Effector memory CD4-positive, alpha-beta T cell (primary cell): ENCODE measurements around the gene MGMT.

Source experiments
- DNase-seq, 3 donors: peaks; one replicate each; pipeline ENCODE4 v3.0.0-alpha.2; 2020
- H3K27ac ChIP-seq: 2 replicates; pipeline ENCODE4 v1.7.0; 2013; ENCODE audit warnings: mild to moderate bottlenecking, low read length, moderate library complexity; ENCODE audit not compliant: insufficient read depth, poor library complexity, severe bottlenecking
- H3K27me3 ChIP-seq: replicated peaks from 2 replicates; pipeline ENCODE4 v1.7.0; 2013; ENCODE audit warnings: mild to moderate bottlenecking, low read length; ENCODE audit not compliant: insufficient read depth, control insufficient read depth, poor library complexity, severe bottlenecking
- H3K36me3 ChIP-seq: 2 replicates; pipeline ENCODE4 v1.7.0; 2013; ENCODE audit warnings: mild to moderate bottlenecking, low read length, moderate library complexity; ENCODE audit not compliant: control insufficient read depth, insufficient read depth
- H3K4me1 ChIP-seq: 2 replicates; pipeline ENCODE4 v1.7.0; 2013; ENCODE audit warnings: low read length, mild to moderate bottlenecking; ENCODE audit not compliant: control insufficient read depth, insufficient read depth, poor library complexity, severe bottlenecking
- H3K4me3 ChIP-seq: 2 replicates; pipeline ENCODE4 v1.7.0; 2013; ENCODE audit warnings: low read length, low read depth, mild to moderate bottlenecking; ENCODE audit not compliant: insufficient read depth, poor library complexity, severe bottlenecking
- H3K9me3 ChIP-seq: 2 replicates; pipeline ENCODE4 v1.7.0; 2013; ENCODE audit warnings: mild to moderate bottlenecking, low read length, moderate library complexity; ENCODE audit not compliant: control insufficient read depth

The MGMT gene

GRCh38 chr10:129579228-129579627, 112.2 kb downstream of the MGMT start:
- no peak for DNase-seq
- H3K27me3 ChIP-seq: no peaks in the 10 kb centered on the region
- no peaks in the 10 kb centered on the region for H3K9me3 ChIP-seq
- H3K4me3 ChIP-seq: no peak overlapping the region
- no peaks in the 10 kb centered on the region for H3K4me1 ChIP-seq
- H3K36me3 ChIP-seq: no peaks in the 10 kb centered on the region
- no peak overlapping the region for H3K27ac ChIP-seq

GRCh38 chr10:129580010-129580409, 113.0 kb downstream of the MGMT start:
- H3K27me3 ChIP-seq: no peaks in the 10 kb centered on the region
- no peaks in the 10 kb centered on the region for H3K4me1 ChIP-seq
- H3K9me3 ChIP-seq: no peaks in the 10 kb centered on the region
- no peak for DNase-seq
- H3K4me3 ChIP-seq: no peak overlapping the region
- no peak overlapping the region for H3K27ac ChIP-seq
- no peaks in the 10 kb centered on the region for H3K36me3 ChIP-seq

- Histone ChIP-seq H3K27ac (no peak overlapping the region), H3K27me3 (no peaks in the 10 kb centered on the region), H3K36me3 (peaks cover 3% of the 10 kb centered on the region), H3K9me3 (peaks cover 6% of the 10 kb centered on the region), H3K4me1 (no peaks in the 10 kb centered on the region), H3K4me3 (no peak overlapping the region)
- no peak for DNase-seq
These were observed 113.9 kb downstream of the MGMT start for GRCh38 chr10:129580901-129581300.

GRCh38 chr10:129581827-129582411, 114.9 kb downstream of the MGMT start:
- Histone ChIP-seq H3K27ac (no peak overlapping the region), H3K4me1 (no peaks in the 10 kb centered on the region), H3K4me3 (no peak overlapping the region), H3K27me3 (no peaks in the 10 kb centered on the region), H3K36me3 (peaks cover 3% of the 10 kb centered on the region), H3K9me3 (peaks cover 13% of the 10 kb centered on the region)
- no peak for DNase-seq

- H3K36me3 ChIP-seq: peaks cover 5% of the 10 kb centered on the region
- H3K4me3 ChIP-seq: no peak overlapping the region
- peaks cover 16% of the 10 kb centered on the region for H3K9me3 ChIP-seq
- H3K27ac ChIP-seq: no peak overlapping the region
- no peaks in the 10 kb centered on the region for H3K4me1 ChIP-seq
- DNase-seq: no peak
- no peaks in the 10 kb centered on the region for H3K27me3 ChIP-seq
These were observed 116.8 kb downstream of the MGMT start for GRCh38 chr10:129583831-129584230.

- Histone ChIP-seq H3K4me1 (no peaks in the 10 kb centered on the region), H3K27me3 (no peaks in the 10 kb centered on the region), H3K4me3 (no peak overlapping the region), H3K36me3 (peaks cover 8% of the 10 kb centered on the region), H3K9me3 (peaks cover 16% of the 10 kb centered on the region), H3K27ac (no peak overlapping the region)
- DNase-seq: no peak
These were observed 119.9 kb downstream of the MGMT start for GRCh38 chr10:129586898-129587443.

- no peak for DNase-seq
- H3K27me3 ChIP-seq: no peaks in the 10 kb centered on the region
- no peaks in the 10 kb centered on the region for H3K4me1 ChIP-seq
- no peak overlapping the region for H3K4me3 ChIP-seq
- H3K36me3 ChIP-seq: peaks cover 9% of the 10 kb centered on the region
- H3K9me3 ChIP-seq: peaks cover 16% of the 10 kb centered on the region
- H3K27ac ChIP-seq: no peak overlapping the region
These were observed 122.5 kb downstream of the MGMT start for GRCh38 chr10:129589546-129589945.

GRCh38 chr10:129593953-129594352, 126.9 kb downstream of the MGMT start:
- no peak overlapping the region for H3K4me3 ChIP-seq
- no peak overlapping the region for H3K27ac ChIP-seq
- H3K4me1 ChIP-seq: no peaks in the 10 kb centered on the region
- H3K9me3 ChIP-seq: no peaks in the 10 kb centered on the region
- no peaks in the 10 kb centered on the region for H3K27me3 ChIP-seq
- H3K36me3 ChIP-seq: peaks cover 6% of the 10 kb centered on the region
- DNase-seq: no peak

GRCh38 chr10:129594811-129595210, 127.8 kb downstream of the MGMT start:
- Histone ChIP-seq H3K27me3 (no peaks in the 10 kb centered on the region), H3K4me1 (no peaks in the 10 kb centered on the region), H3K36me3 (peaks cover 4% of the 10 kb centered on the region), H3K9me3 (no peaks in the 10 kb centered on the region), H3K27ac (no peak overlapping the region), H3K4me3 (no peak overlapping the region)
- DNase-seq: no peak

GRCh38 chr10:129598413-129598812, 131.4 kb downstream of the MGMT start:
- Histone ChIP-seq H3K36me3 (peaks cover 4% of the 10 kb centered on the region), H3K27me3 (no peaks in the 10 kb centered on the region), H3K27ac (no peak overlapping the region), H3K9me3 (no peaks in the 10 kb centered on the region), H3K4me1 (no peaks in the 10 kb centered on the region), H3K4me3 (no peak overlapping the region)
- no peak for DNase-seq
